ENCODE results near the gene VASH1.
"Not testable (repeated sequence)": the region's sequence is repeated elsewhere in the genome, so short reads cannot be mapped to it uniquely, and the experiment has no call there.

Gene VASH1

GRCh38 chr14:76761136-76761959 lies at the start of gene VASH1:
Gene VASH1, plus strand, starts transcription at chr14:76761468. Its CDS starts 1,354 bp downstream, at chr14:76762822.
- no peaks in the 10 kb centered on the region for H3K9me3 ChIP-seq (ENCODE audit: insufficient read depth, low read depth, low read length)
- H3K4me1 ChIP-seq (ENCODE audit: insufficient read depth, low read length) = no peaks in the 10 kb centered on the region
- H3K4me3 ChIP-seq (ENCODE audit: low read length) = peak within 1 kb of the TSS; percentile 73
- peaks cover 80% of the 10 kb centered on the region for H3K27me3 ChIP-seq (ENCODE audit: insufficient read depth, low read length)
- H3K36me3 ChIP-seq (ENCODE audit: insufficient read depth, low read depth, low read length) = no peaks in the 10 kb centered on the region
- peak within 1 kb of the TSS; percentile 53; the same call in 1 of the 2 replicates for H3K9ac ChIP-seq (ENCODE audit: low read depth, low read length)
- H3K27ac ChIP-seq (ENCODE audit: low read length) = no peak within 1 kb of the TSS

- Histone ChIP-seq H3K9ac (ENCODE audit: low read depth, low read length) (no peak overlapping the region), H3K27me3 (ENCODE audit: insufficient read depth, low read length) (no peaks in the 10 kb centered on the region), H3K4me3 (ENCODE audit: low read length) (no peak overlapping the region), H3K4me1 (ENCODE audit: insufficient read depth, low read length) (no peaks in the 10 kb centered on the region), H3K9me3 (ENCODE audit: insufficient read depth, low read depth, low read length) (no peaks in the 10 kb centered on the region), H3K36me3 (ENCODE audit: insufficient read depth, low read depth, low read length) (no peaks in the 10 kb centered on the region), H3K27ac (ENCODE audit: low read length) (no peak overlapping the region)
Measured at GRCh38 chr14:76713121-76713520, 48.1 kb upstream of the VASH1 start.

GRCh38 chr14:76714470-76714869 lies 46.8 kb upstream of the VASH1 start:
- Histone ChIP-seq H3K9ac (ENCODE audit: low read depth, low read length) (no peak overlapping the region), H3K9me3 (ENCODE audit: insufficient read depth, low read depth, low read length) (no peaks in the 10 kb centered on the region), H3K4me1 (ENCODE audit: insufficient read depth, low read length) (no peaks in the 10 kb centered on the region), H3K4me3 (ENCODE audit: low read length) (no peak overlapping the region), H3K36me3 (ENCODE audit: insufficient read depth, low read depth, low read length) (no peaks in the 10 kb centered on the region), H3K27ac (ENCODE audit: low read length) (no peak overlapping the region), H3K27me3 (ENCODE audit: insufficient read depth, low read length) (no peaks in the 10 kb centered on the region)

GRCh38 chr14:76715101-76715500 lies 46.2 kb upstream of the VASH1 start:
- Histone ChIP-seq H3K4me1 (ENCODE audit: insufficient read depth, low read length) (peaks cover under 1% of the 10 kb centered on the region; the same call in 1 of the 2 replicates), H3K27me3 (ENCODE audit: insufficient read depth, low read length) (no peaks in the 10 kb centered on the region), H3K4me3 (ENCODE audit: low read length) (no peak overlapping the region), H3K9ac (ENCODE audit: low read depth, low read length) (no peak overlapping the region), H3K27ac (ENCODE audit: low read length) (no peak overlapping the region), H3K9me3 (ENCODE audit: insufficient read depth, low read depth, low read length) (no peaks in the 10 kb centered on the region), H3K36me3 (ENCODE audit: insufficient read depth, low read depth, low read length) (no peaks in the 10 kb centered on the region)

GRCh38 chr14:76715511-76716081 lies 45.7 kb upstream of the VASH1 start:
- Histone ChIP-seq H3K27ac (ENCODE audit: low read length) (no peak overlapping the region), H3K4me1 (ENCODE audit: insufficient read depth, low read length) (peaks cover 3% of the 10 kb centered on the region; the same call in 1 of the 2 replicates), H3K27me3 (ENCODE audit: insufficient read depth, low read length) (no peaks in the 10 kb centered on the region), H3K4me3 (ENCODE audit: low read length) (no peak overlapping the region), H3K9me3 (ENCODE audit: insufficient read depth, low read depth, low read length) (no peaks in the 10 kb centered on the region), H3K36me3 (ENCODE audit: insufficient read depth, low read depth, low read length) (no peaks in the 10 kb centered on the region), H3K9ac (ENCODE audit: low read depth, low read length) (no peak overlapping the region)

- Histone ChIP-seq H3K27ac (ENCODE audit: low read length) (no peak overlapping the region), H3K36me3 (ENCODE audit: insufficient read depth, low read depth, low read length) (no peaks in the 10 kb centered on the region), H3K27me3 (ENCODE audit: insufficient read depth, low read length) (no peaks in the 10 kb centered on the region), H3K9ac (ENCODE audit: low read depth, low read length) (no peak overlapping the region), H3K4me3 (ENCODE audit: low read length) (no peak overlapping the region), H3K4me1 (ENCODE audit: insufficient read depth, low read length) (peaks cover 3% of the 10 kb centered on the region; the same call in 1 of the 2 replicates), H3K9me3 (ENCODE audit: insufficient read depth, low read depth, low read length) (no peaks in the 10 kb centered on the region)
Measured at GRCh38 chr14:76716285-76716684, 45.0 kb upstream of the VASH1 start.

- Histone ChIP-seq H3K27me3 (ENCODE audit: insufficient read depth, low read length) (no peaks in the 10 kb centered on the region), H3K9me3 (ENCODE audit: insufficient read depth, low read depth, low read length) (no peaks in the 10 kb centered on the region), H3K4me1 (ENCODE audit: insufficient read depth, low read length) (peaks cover 3% of the 10 kb centered on the region; the same call in 1 of the 2 replicates), H3K4me3 (ENCODE audit: low read length) (no peak overlapping the region), H3K36me3 (ENCODE audit: insufficient read depth, low read depth, low read length) (no peaks in the 10 kb centered on the region), H3K9ac (ENCODE audit: low read depth, low read length) (no peak overlapping the region), H3K27ac (ENCODE audit: low read length) (no peak overlapping the region)
Measured at GRCh38 chr14:76717508-76718290, 43.6 kb upstream of the VASH1 start.

GRCh38 chr14:76718306-76719040 lies 42.8 kb upstream of the VASH1 start:
- Histone ChIP-seq H3K27me3 (ENCODE audit: insufficient read depth, low read length) (no peaks in the 10 kb centered on the region), H3K4me1 (ENCODE audit: insufficient read depth, low read length) (peaks cover 3% of the 10 kb centered on the region; the same call in 1 of the 2 replicates)

GRCh38 chr14:76719666-76720065 lies 41.6 kb upstream of the VASH1 start:
- H3K9me3 ChIP-seq (ENCODE audit: insufficient read depth, low read depth, low read length) = no peaks in the 10 kb centered on the region
- H3K4me1 ChIP-seq (ENCODE audit: insufficient read depth, low read length) = peaks cover 7% of the 10 kb centered on the region; the same call in 1 of the 2 replicates
- no peak overlapping the region for H3K4me3 ChIP-seq (ENCODE audit: low read length)
- H3K9ac ChIP-seq (ENCODE audit: low read depth, low read length) = no peak overlapping the region
- H3K27ac ChIP-seq (ENCODE audit: low read length) = no peak overlapping the region
- H3K36me3 ChIP-seq (ENCODE audit: insufficient read depth, low read depth, low read length) = no peaks in the 10 kb centered on the region
- H3K27me3 ChIP-seq (ENCODE audit: insufficient read depth, low read length) = no peaks in the 10 kb centered on the region

More at GRCh38 chr14:76718306-76719040, 42.8 kb upstream of the VASH1 start:
- H3K9ac ChIP-seq (ENCODE audit: low read depth, low read length) = no peak overlapping the region
- no peaks in the 10 kb centered on the region for H3K9me3 ChIP-seq (ENCODE audit: insufficient read depth, low read depth, low read length)
- no peaks in the 10 kb centered on the region for H3K36me3 ChIP-seq (ENCODE audit: insufficient read depth, low read depth, low read length)
- H3K27ac ChIP-seq (ENCODE audit: low read length) = no peak overlapping the region
- no peak overlapping the region for H3K4me3 ChIP-seq (ENCODE audit: low read length)

GRCh38 chr14:76720382-76720813 lies 40.9 kb upstream of the VASH1 start:
- Histone ChIP-seq H3K9ac (ENCODE audit: low read depth, low read length) (no peak overlapping the region), H3K4me1 (ENCODE audit: insufficient read depth, low read length) (peaks cover 7% of the 10 kb centered on the region; the same call in 1 of the 2 replicates), H3K27me3 (ENCODE audit: insufficient read depth, low read length) (no peaks in the 10 kb centered on the region), H3K27ac (ENCODE audit: low read length) (no peak overlapping the region), H3K9me3 (ENCODE audit: insufficient read depth, low read depth, low read length) (no peaks in the 10 kb centered on the region), H3K36me3 (ENCODE audit: insufficient read depth, low read depth, low read length) (no peaks in the 10 kb centered on the region), H3K4me3 (ENCODE audit: low read length) (no peak overlapping the region)

GRCh38 chr14:76721506-76721905 lies 39.8 kb upstream of the VASH1 start:
- H3K9ac ChIP-seq (ENCODE audit: low read depth, low read length); H3K27me3 ChIP-seq (ENCODE audit: insufficient read depth, low read length); H3K9me3 ChIP-seq (ENCODE audit: insufficient read depth, low read depth, low read length); H3K4me1 ChIP-seq (ENCODE audit: insufficient read depth, low read length); H3K4me3 ChIP-seq (ENCODE audit: low read length); H3K36me3 ChIP-seq (ENCODE audit: insufficient read depth, low read depth, low read length); H3K27ac ChIP-seq (ENCODE audit: low read length): not testable (repeated sequence)
